Measurements from ENCODE around the gene DNMBP. TPM values are rescaled to one million over a fixed set of nuclear protein-coding genes. Genes with fewer than 3 reads are reported as not detected.
"Not testable (repeated sequence)": the region's sequence is repeated elsewhere in the genome, so short reads cannot be mapped to it uniquely, and the experiment has no call there.

DNMBP gene
- total and polyA plus RNA-seq, 8 donors: 8.5 to 44.6 (median 34.7) TPM

- WGBS, 5 donors: 68 to 88% (median 72%) methylated on average over 8 to 9 of the region's 9 CpGs
- DNase-seq: no peak
- H3K36me3 ChIP-seq: peaks cover 0 to 3% (median 2%) of the 10 kb centered on the region in 4 donors
- intact Hi-C loops (cut with DNase I; ENCODE audit: low total_unique reads): no loop called here
- H3K27ac ChIP-seq: no peak overlapping the region
- H3K4me3 ChIP-seq: no peak overlapping the region
- no peak for TF ChIP-seq POLR2A (IDR thresholded peaks at IDR 0.05)
- no peak for TF ChIP-seq POLR2AphosphoS5 (IDR thresholded peaks at IDR 0.05)
- no peak for TF ChIP-seq EP300 (IDR thresholded peaks at IDR 0.05)
- TF ChIP-seq CTCF (IDR thresholded peaks at IDR 0.05): no peak
- H3K9me3 ChIP-seq: no peaks in the 10 kb centered on the region
- H3K4me1 ChIP-seq: peaks cover 0 to 6% (median 0%) of the 10 kb centered on the region in 4 donors
- H3K27me3 ChIP-seq: peaks cover 0 to 9% (median 8%) of the 10 kb centered on the region in 3 donors
These were observed 140.1 kb downstream of the DNMBP start for GRCh38 chr10:99869581-99870122.

- intact Hi-C loops (cut with DNase I; ENCODE audit: low total_unique reads): not testable (repeated sequence)
- 61 to 93% (median 91%) methylated on average over 3 of the region's 3 CpGs for WGBS, 5 donors
These were observed 142.5 kb downstream of the DNMBP start for GRCh38 chr10:99867250-99867649.

GRCh38 chr10:99863535-99864240, 146.1 kb downstream of the DNMBP start:
- H3K4me1 ChIP-seq: not testable (repeated sequence)

More at GRCh38 chr10:99867250-99867649, 142.5 kb downstream of the DNMBP start:
- not testable (repeated sequence) for H3K4me1 ChIP-seq, H3K4me3 ChIP-seq, DNase-seq, H3K36me3 ChIP-seq, H3K27me3 ChIP-seq, H3K27ac ChIP-seq, H3K9me3 ChIP-seq

GRCh38 chr10:99860466-99860865, 149.3 kb downstream of the DNMBP start:
- intact Hi-C loops (cut with DNase I; ENCODE audit: low total_unique reads): no loop called here
- no peaks in the 10 kb centered on the region for H3K4me1 ChIP-seq
- 88 to 95% (median 94%) methylated on average over 8 of the region's 8 CpGs for WGBS, 5 donors
- no peak for TF ChIP-seq POLR2A (IDR thresholded peaks at IDR 0.05)
- no peak for TF ChIP-seq POLR2AphosphoS5 (IDR thresholded peaks at IDR 0.05)
- no peak for TF ChIP-seq EP300 (IDR thresholded peaks at IDR 0.05)
- no peak for TF ChIP-seq CTCF (IDR thresholded peaks at IDR 0.05)
- H3K27me3 ChIP-seq: no peaks in the 10 kb centered on the region
- no peak overlapping the region for H3K4me3 ChIP-seq
- H3K27ac ChIP-seq: no peak overlapping the region
- no peaks in the 10 kb centered on the region for H3K36me3 ChIP-seq
- no peaks in the 10 kb centered on the region for H3K9me3 ChIP-seq
- no peak for DNase-seq

More at GRCh38 chr10:99863535-99864240, 146.1 kb downstream of the DNMBP start:
- H3K27ac ChIP-seq; H3K36me3 ChIP-seq; H3K9me3 ChIP-seq; DNase-seq; H3K4me3 ChIP-seq; H3K27me3 ChIP-seq; intact Hi-C loops (cut with DNase I; ENCODE audit: low total_unique reads): not testable (repeated sequence)
- WGBS, 5 donors: 52 to 72% (median 67%) methylated on average over 9 of the region's 9 CpGs

- no peaks in the 10 kb centered on the region for H3K36me3 ChIP-seq
- H3K4me3 ChIP-seq: no peak overlapping the region
- no peaks in the 10 kb centered on the region for H3K4me1 ChIP-seq
- H3K9me3 ChIP-seq: no peaks in the 10 kb centered on the region
- H3K27me3 ChIP-seq: no peaks in the 10 kb centered on the region
- DNase-seq: peak in 1 of 2 donors; percentile 54
- intact Hi-C loops (cut with DNase I; ENCODE audit: low total_unique reads): no loop called here
- H3K27ac ChIP-seq: no peak overlapping the region
- WGBS, 5 donors: 24 to 45% (median 31%) methylated on average over 4 to 5 of the region's 5 CpGs
- peak in 1 of 7 experiments; percentile 5 for TF ChIP-seq CTCF (IDR thresholded peaks at IDR 0.05)
- TF ChIP-seq POLR2AphosphoS5 (IDR thresholded peaks at IDR 0.05): no peak
- TF ChIP-seq POLR2A (IDR thresholded peaks at IDR 0.05): no peak
These were observed 150.2 kb downstream of the DNMBP start for GRCh38 chr10:99859585-99859984.

All from stomach (tissue), 9 donors.